ENCODE results near the gene IMMP2L. TPM values are rescaled to one million over a fixed set of nuclear protein-coding genes. Genes with fewer than 3 reads are reported as not detected.

IMMP2L gene
- total RNA-seq, 6 experiments from 2014 or later = 14.2 to 25.3 (median 19.7) TPM

- H3K27me3 ChIP-seq = no peaks in the 10 kb centered on the region
- intact Hi-C loops (cut with DNase I) = no loop called here
- H3K27ac ChIP-seq = no peak overlapping the region
- H3K36me3 ChIP-seq = no peaks in the 10 kb centered on the region
- ATAC-seq (peak; percentile 30 to 82 (median 55)), DNase-seq (peak; percentile 31 to 56 (median 55))
- no peaks in the 10 kb centered on the region for H3K9me3 ChIP-seq
- WGBS (ENCODE audit: insufficient coverage, low coverage, low lambda C conversion rate, missing lambda C conversion rate) = 40% methylated on average over 6 of the region's 6 CpGs
- no peak overlapping the region for H3K4me3 ChIP-seq
- H3K4me1 ChIP-seq = no peaks in the 10 kb centered on the region
- no peak for TF ChIP-seq CTCF (IDR thresholded peaks at IDR 0.05)
- no peak for TF ChIP-seq POLR2A (IDR thresholded peaks at IDR 0.05)
Measured at GRCh38 chr7:111014079-111014478, 548.2 kb downstream of the IMMP2L start.

- WGBS (ENCODE audit: insufficient coverage, low coverage, low lambda C conversion rate, missing lambda C conversion rate) = 58% methylated on average over 5 of the region's 5 CpGs
- H3K27ac ChIP-seq = no peak overlapping the region
- H3K4me3 ChIP-seq = no peak overlapping the region
Measured at GRCh38 chr7:111012799-111013675, 549.3 kb downstream of the IMMP2L start.

GRCh38 chr7:111012149-111012548 is 550.1 kb downstream of the IMMP2L start:
- ATAC-seq (no peak), DNase-seq (no peak)
- Histone ChIP-seq H3K36me3 (no peaks in the 10 kb centered on the region), H3K4me3 (no peak overlapping the region), H3K9me3 (no peaks in the 10 kb centered on the region), H3K27ac (no peak overlapping the region), H3K27me3 (no peaks in the 10 kb centered on the region), H3K4me1 (no peaks in the 10 kb centered on the region)
- TF ChIP-seq CTCF (IDR thresholded peaks at IDR 0.05) = no peak
- TF ChIP-seq POLR2A (IDR thresholded peaks at IDR 0.05) = no peak
- intact Hi-C loops (cut with DNase I) = no loop called here
- WGBS (ENCODE audit: insufficient coverage, low coverage, low lambda C conversion rate, missing lambda C conversion rate) = 55% methylated on average over 2 of the region's 2 CpGs

More at GRCh38 chr7:111012799-111013675, 549.3 kb downstream of the IMMP2L start:
- H3K27me3 ChIP-seq = no peaks in the 10 kb centered on the region
- DNase-seq (no peak), ATAC-seq (no peak)
- no peaks in the 10 kb centered on the region for H3K36me3 ChIP-seq
- TF ChIP-seq CTCF (IDR thresholded peaks at IDR 0.05) = no peak
- TF ChIP-seq POLR2A (IDR thresholded peaks at IDR 0.05) = no peak
- no peaks in the 10 kb centered on the region for H3K4me1 ChIP-seq
- intact Hi-C loops (cut with DNase I) = no loop called here
- H3K9me3 ChIP-seq = no peaks in the 10 kb centered on the region

GRCh38 chr7:111011520-111011919 is 550.8 kb downstream of the IMMP2L start:
- no peak overlapping the region for H3K4me3 ChIP-seq
- no peaks in the 10 kb centered on the region for H3K4me1 ChIP-seq
- no peak for ATAC-seq
- TF ChIP-seq CTCF (IDR thresholded peaks at IDR 0.05) (no peak), POLR2A (IDR thresholded peaks at IDR 0.05) (no peak)
- WGBS (ENCODE audit: insufficient coverage, low coverage, low lambda C conversion rate, missing lambda C conversion rate) = 89% methylated on average over 3 of the region's 3 CpGs
- intact Hi-C loops (cut with DNase I) = no loop called here
- H3K9me3 ChIP-seq = no peaks in the 10 kb centered on the region
- no peaks in the 10 kb centered on the region for H3K27me3 ChIP-seq
- no peak overlapping the region for H3K27ac ChIP-seq
- DNase-seq = no peak
- H3K36me3 ChIP-seq = no peaks in the 10 kb centered on the region

Data from right lobe of liver (tissue), 6 donors.